Suprapubic skin (tissue), 4 donors: ENCODE measurements around the gene YWHAH. TPM values are rescaled to one million over a fixed set of nuclear protein-coding genes. Genes with fewer than 3 reads are reported as not detected.

Experiments used
- DNase-seq, 2 donors: peaks; one replicate each; pipeline ENCODE4 v3.0.0-alpha.2; 2019; ENCODE audit warnings: low spot score in 2 of 2
- H3K27ac ChIP-seq: fragments of 200-600 bp; sonication (generic); one replicate; pipeline ENCODE4 v1.5.1; 2019
- H3K27me3 ChIP-seq: fragments of 200-600 bp; sonication (generic); one replicate; pipeline ENCODE4 v1.5.1; 2019
- H3K36me3 ChIP-seq: fragments of 200-600 bp; sonication (generic); one replicate; pipeline ENCODE4 v1.5.1; 2019
- H3K4me1 ChIP-seq: fragments of 200-600 bp; sonication (generic); one replicate; pipeline ENCODE4 v1.5.1; 2019
- H3K4me3 ChIP-seq: fragments of 200-600 bp; sonication (generic); one replicate; pipeline ENCODE4 v1.5.1; 2019; ENCODE audit warnings: mild to moderate bottlenecking
- H3K9me3 ChIP-seq: fragments of 200-600 bp; sonication (generic); one replicate; pipeline ENCODE4 v1.5.1; 2019
- EP300 ChIP-seq: sonication (generic); formaldehyde crosslinking; IDR thresholded peaks from one replicate; pipeline ENCODE4 v1.6.1; 2017; ENCODE audit warnings: antibody characterized with exemption
- POLR2A ChIP-seq, 2 donors: fragments of 450-650 bp; IDR thresholded peaks; one replicate each; pipeline ENCODE4 v1.6.1; 2017; ENCODE audit warnings: antibody characterized with exemption in 2 of 2, mild to moderate bottlenecking in 2 of 2, moderate library complexity in 2 of 2
- POLR2AphosphoS5 ChIP-seq, 3 donors: sonication (generic); formaldehyde crosslinking; IDR thresholded peaks; one replicate each; pipeline ENCODE4 v1.6.1; 2017; ENCODE audit warnings: antibody characterized with exemption in 3 of 3
- WGBS: methylation state at CpG from one replicate; pipeline ENCODE4 v1.1.5; 2018; 5-methylcytosine and 5-hydroxymethylcytosine counted together
- total RNA-seq, 4 donors: library from RNA; depleted of rRNA; stranded (reverse); fragments of >200 nt; gene quantifications; one replicate each; pipeline ENCODE4 v1.1.0, GENCODE V29; 2016
- TF ChIP-seq, protein P1 (sequence below), 2 donors: fragments of 200-600 bp in 1 of 2; fragments of 450-650 bp in 1 of 2; sonication (generic) in 1 of 2; IDR thresholded peaks; one replicate each; pipeline ENCODE4 v1.5.1; 2016 to 2019; ENCODE audit warnings: antibody characterized with exemption in 2 of 2, mild to moderate bottlenecking in 1 of 2, moderate library complexity in 1 of 2

YWHAH gene
- total RNA-seq, 4 donors from 2014 or later, result 52.9 to 76.6 (median 66.4) TPM

DNA sequence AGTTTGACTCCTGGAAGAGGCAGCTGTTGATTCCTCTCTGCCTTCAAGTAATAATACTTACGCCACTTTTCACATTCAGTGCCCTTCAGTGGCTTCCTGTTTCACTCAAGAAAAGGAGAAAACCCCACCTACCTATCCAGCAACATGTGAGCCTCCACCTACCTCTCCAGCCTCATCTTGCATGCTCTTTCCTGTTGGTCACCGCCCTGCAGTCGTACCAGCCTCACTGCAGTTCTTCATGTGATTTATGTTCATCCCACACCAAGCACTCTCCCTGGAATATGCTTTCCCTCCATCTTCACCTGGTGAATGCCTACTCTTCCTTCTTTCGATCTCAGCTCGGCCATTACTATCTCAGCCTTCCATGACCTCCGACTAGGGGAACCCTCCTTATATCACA is 21.8 kb upstream of the YWHAH start:
- no peak for TF ChIP-seq POLR2A (IDR thresholded peaks at IDR 0.05)
- TF ChIP-seq EP300, result no peak
- TF ChIP-seq, protein P1, sequence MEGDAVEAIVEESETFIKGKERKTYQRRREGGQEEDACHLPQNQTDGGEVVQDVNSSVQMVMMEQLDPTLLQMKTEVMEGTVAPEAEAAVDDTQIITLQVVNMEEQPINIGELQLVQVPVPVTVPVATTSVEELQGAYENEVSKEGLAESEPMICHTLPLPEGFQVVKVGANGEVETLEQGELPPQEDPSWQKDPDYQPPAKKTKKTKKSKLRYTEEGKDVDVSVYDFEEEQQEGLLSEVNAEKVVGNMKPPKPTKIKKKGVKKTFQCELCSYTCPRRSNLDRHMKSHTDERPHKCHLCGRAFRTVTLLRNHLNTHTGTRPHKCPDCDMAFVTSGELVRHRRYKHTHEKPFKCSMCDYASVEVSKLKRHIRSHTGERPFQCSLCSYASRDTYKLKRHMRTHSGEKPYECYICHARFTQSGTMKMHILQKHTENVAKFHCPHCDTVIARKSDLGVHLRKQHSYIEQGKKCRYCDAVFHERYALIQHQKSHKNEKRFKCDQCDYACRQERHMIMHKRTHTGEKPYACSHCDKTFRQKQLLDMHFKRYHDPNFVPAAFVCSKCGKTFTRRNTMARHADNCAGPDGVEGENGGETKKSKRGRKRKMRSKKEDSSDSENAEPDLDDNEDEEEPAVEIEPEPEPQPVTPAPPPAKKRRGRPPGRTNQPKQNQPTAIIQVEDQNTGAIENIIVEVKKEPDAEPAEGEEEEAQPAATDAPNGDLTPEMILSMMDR (IDR thresholded peaks at IDR 0.05), result no peak
- no peak for TF ChIP-seq POLR2AphosphoS5 (IDR thresholded peaks at IDR 0.05)
- Histone ChIP-seq H3K27ac (no peak overlapping the region), H3K27me3 (no peaks in the 10 kb centered on the region), H3K4me1 (no peaks in the 10 kb centered on the region), H3K4me3 (no peak overlapping the region), H3K36me3 (no peaks in the 10 kb centered on the region), H3K9me3 (no peaks in the 10 kb centered on the region)
- WGBS, result 64% methylated on average over 6 of the region's 6 CpGs
- no peak for DNase-seq

DNA sequence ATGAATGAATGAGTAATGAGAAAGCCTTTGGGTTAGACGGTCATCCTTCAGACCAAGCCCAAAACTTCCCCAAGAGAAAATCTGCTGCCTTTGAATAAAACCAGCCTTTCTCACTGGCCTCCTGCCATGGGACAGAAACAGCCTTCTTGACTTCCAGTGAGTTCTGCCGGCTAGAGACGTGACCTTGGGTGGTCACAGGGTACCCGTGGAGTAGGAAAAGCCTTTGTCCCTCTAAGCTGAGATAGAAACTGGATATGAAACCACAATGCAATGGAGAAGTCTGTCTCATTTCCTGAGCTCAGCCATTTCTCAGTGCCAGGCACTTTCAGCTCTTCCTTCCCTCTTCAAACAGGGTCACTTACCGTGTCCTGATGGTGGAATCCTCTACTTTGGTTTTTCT is 21.2 kb upstream of the YWHAH start:
- no peaks in the 10 kb centered on the region for H3K9me3 ChIP-seq
- no peaks in the 10 kb centered on the region for H3K36me3 ChIP-seq
- no peaks in the 10 kb centered on the region for H3K27me3 ChIP-seq
- TF ChIP-seq POLR2A (IDR thresholded peaks at IDR 0.05) (no peak), POLR2AphosphoS5 (IDR thresholded peaks at IDR 0.05) (no peak), EP300 (no peak)
- TF ChIP-seq, protein P1 (IDR thresholded peaks at IDR 0.05), result no peak
- H3K27ac ChIP-seq, result no peak overlapping the region
- H3K4me1 ChIP-seq, result no peaks in the 10 kb centered on the region
- DNase-seq, result no peak
- 44% methylated on average over 5 of the region's 5 CpGs for WGBS
- H3K4me3 ChIP-seq, result no peak overlapping the region

DNA sequence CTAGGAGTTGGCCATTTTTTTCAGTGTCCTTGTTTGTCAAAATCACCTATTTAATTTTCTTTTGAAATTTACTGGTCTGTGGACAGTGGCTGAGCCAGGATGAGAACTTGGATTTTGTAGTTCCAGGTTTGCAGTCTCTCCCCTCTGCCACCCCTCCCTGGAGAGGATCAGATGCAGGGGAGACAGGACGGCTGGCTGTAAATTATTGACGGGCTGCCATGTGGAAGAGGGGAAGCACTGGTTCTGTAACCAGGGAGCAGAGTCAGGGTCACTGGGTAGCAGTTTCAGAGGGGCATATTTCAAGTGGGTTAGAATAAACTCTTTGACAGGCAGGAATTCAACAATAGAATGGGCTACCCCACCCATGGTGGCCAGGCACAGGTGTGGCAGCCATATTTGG is 20.6 kb upstream of the YWHAH start:
- H3K27ac ChIP-seq, result no peak overlapping the region
- DNase-seq, result no peak

DNA sequence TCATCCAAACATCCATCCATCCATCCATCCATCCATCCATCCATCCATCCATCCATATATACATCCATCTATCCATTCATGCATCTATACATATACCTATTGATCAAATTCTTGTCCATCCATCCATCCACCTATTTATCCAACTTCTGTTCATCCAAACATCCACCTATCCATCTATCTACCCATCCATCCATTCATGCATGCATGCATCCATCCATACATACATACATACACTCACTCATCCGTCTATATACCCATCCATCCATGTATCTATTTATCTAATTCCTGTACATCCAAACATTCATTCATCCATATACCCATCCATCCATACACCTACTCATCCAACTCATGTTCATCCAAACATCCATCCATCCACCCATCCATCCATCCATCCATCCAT is 19.3 kb upstream of the YWHAH start:
- Histone ChIP-seq H3K4me1 (no peaks in the 10 kb centered on the region), H3K27ac (no peak overlapping the region), H3K9me3 (no peaks in the 10 kb centered on the region), H3K4me3 (no peak overlapping the region), H3K27me3 (no peaks in the 10 kb centered on the region), H3K36me3 (no peaks in the 10 kb centered on the region)
- DNase-seq, result no peak
- TF ChIP-seq POLR2A (IDR thresholded peaks at IDR 0.05) (no peak), EP300 (no peak), POLR2AphosphoS5 (IDR thresholded peaks at IDR 0.05) (no peak)
- TF ChIP-seq, protein P1 (IDR thresholded peaks at IDR 0.05), result no peak
- 98% methylated on average over 1 of the region's 1 CpG for WGBS

More for the DNA sequence above, 20.6 kb upstream of the YWHAH start:
- Histone ChIP-seq H3K27me3 (no peaks in the 10 kb centered on the region), H3K4me3 (no peak overlapping the region), H3K36me3 (no peaks in the 10 kb centered on the region), H3K4me1 (no peaks in the 10 kb centered on the region), H3K9me3 (no peaks in the 10 kb centered on the region)
- 70% methylated on average over 2 of the region's 2 CpGs for WGBS
- TF ChIP-seq EP300, result no peak
- TF ChIP-seq POLR2A (IDR thresholded peaks at IDR 0.05), result no peak
- TF ChIP-seq, protein P1 (IDR thresholded peaks at IDR 0.05), result no peak
- no peak for TF ChIP-seq POLR2AphosphoS5 (IDR thresholded peaks at IDR 0.05)

DNA sequence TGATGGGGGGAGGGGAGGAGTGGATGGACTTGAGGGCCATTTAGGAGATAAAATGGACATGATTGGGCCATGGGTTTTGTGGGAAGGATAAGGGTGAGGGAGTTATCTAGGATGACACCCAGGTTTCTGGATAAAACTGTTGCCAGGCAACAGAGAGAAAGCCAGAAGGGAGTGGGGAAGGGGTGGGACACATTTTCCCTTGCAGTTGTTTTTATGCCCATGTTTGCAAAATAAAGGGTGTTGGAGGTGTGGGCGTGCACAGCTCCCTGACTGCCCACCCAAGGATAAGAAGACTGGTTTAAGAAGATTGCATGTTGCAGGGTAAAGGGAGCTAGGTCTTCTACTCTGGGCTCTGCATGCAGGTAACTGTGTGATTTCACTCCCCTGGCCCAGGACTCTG is 18.3 kb upstream of the YWHAH start:
- DNase-seq, result no peak
- TF ChIP-seq, protein P1 (IDR thresholded peaks at IDR 0.05), result no peak
- TF ChIP-seq POLR2AphosphoS5 (IDR thresholded peaks at IDR 0.05), result no peak
- no peak for TF ChIP-seq EP300
- no peak for TF ChIP-seq POLR2A (IDR thresholded peaks at IDR 0.05)
- Histone ChIP-seq H3K4me1 (no peaks in the 10 kb centered on the region), H3K27me3 (no peaks in the 10 kb centered on the region), H3K36me3 (no peaks in the 10 kb centered on the region), H3K27ac (no peak overlapping the region), H3K4me3 (no peak overlapping the region), H3K9me3 (no peaks in the 10 kb centered on the region)
- 67% methylated on average over 1 of the region's 1 CpG for WGBS
